HG03432 (cell line): Measurements from ENCODE around the gene RBMS3.

Source experiments
- ATAC-seq: cut with Tn5 transposase; IDR thresholded peaks from one replicate; pipeline ENCODE4 v1.9.1; 2021; ENCODE audit warnings: mild to moderate bottlenecking, moderate library complexity; ENCODE audit not compliant: unreplicated experiment

RBMS3 gene

GRCh38 chr3:29919571-29919970, 638.7 kb downstream of the RBMS3 start:
- no peak for ATAC-seq

- ATAC-seq, result no peak
Measured at GRCh38 chr3:29922992-29923746, 642.3 kb downstream of the RBMS3 start.

GRCh38 chr3:29924783-29925561, 644.1 kb downstream of the RBMS3 start:
- ATAC-seq, result no peak

- ATAC-seq, result no peak
Measured at GRCh38 chr3:29926378-29926777, 645.5 kb downstream of the RBMS3 start.

GRCh38 chr3:29932696-29933325, 651.9 kb downstream of the RBMS3 start:
- ATAC-seq, result no peak

GRCh38 chr3:29933802-29934490, 653.1 kb downstream of the RBMS3 start:
- ATAC-seq, result no peak

GRCh38 chr3:29934751-29935150, 653.9 kb downstream of the RBMS3 start:
- no peak for ATAC-seq

- ATAC-seq, result peak; percentile 95
Measured at GRCh38 chr3:29936054-29936453, 655.2 kb downstream of the RBMS3 start.

- ATAC-seq, result no peak
Measured at GRCh38 chr3:29936766-29937165, 655.9 kb downstream of the RBMS3 start.

- no peak for ATAC-seq
Measured at GRCh38 chr3:29937185-29937584, 656.3 kb downstream of the RBMS3 start.

- ATAC-seq, result no peak
Measured at GRCh38 chr3:29940759-29941323, 660.0 kb downstream of the RBMS3 start.

- no peak for ATAC-seq
Measured at GRCh38 chr3:29942297-29942696, 661.4 kb downstream of the RBMS3 start.

GRCh38 chr3:29949131-29949530, 668.3 kb downstream of the RBMS3 start:
- ATAC-seq, result no peak

GRCh38 chr3:29949940-29950616, 669.2 kb downstream of the RBMS3 start:
- no peak for ATAC-seq

- no peak for ATAC-seq
Measured at GRCh38 chr3:29952431-29952830, 671.6 kb downstream of the RBMS3 start.

- no peak for ATAC-seq
Measured at GRCh38 chr3:29955413-29955812, 674.5 kb downstream of the RBMS3 start.

- ATAC-seq, result no peak
Measured at GRCh38 chr3:29958816-29959215, 677.9 kb downstream of the RBMS3 start.

GRCh38 chr3:29971895-29972294, 691.0 kb downstream of the RBMS3 start:
- ATAC-seq, result no peak

- no peak for ATAC-seq
Measured at GRCh38 chr3:29972320-29972993, 691.6 kb downstream of the RBMS3 start.

GRCh38 chr3:29973763-29974162, 692.9 kb downstream of the RBMS3 start:
- no peak for ATAC-seq
